Coronary artery (tissue), 2 donors: ENCODE results near the gene SIRPA.

Source experiments
- DNase-seq: peaks from one replicate; pipeline ENCODE4 v3.0.0-alpha.2; 2017; ENCODE audit warnings: low spot score
- H3K27ac ChIP-seq, 2 donors: fragments of 200-600 bp; sonication (generic); one replicate each; pipeline ENCODE4 v1.5.1; 2016 to 2019
- H3K4me3 ChIP-seq: fragments of 200-600 bp; sonication (generic); 2 replicates; pipeline ENCODE4 v1.5.1; 2016; ENCODE audit warnings: mild to moderate bottlenecking, moderate library complexity
- CTCF ChIP-seq: fragments of 200-600 bp; sonication (generic); IDR thresholded peaks from one replicate; pipeline ENCODE4 v1.5.1; 2019; ENCODE audit warnings: antibody characterized with exemption

Gene SIRPA

GRCh38 chr20:1853473-1853872, 41.7 kb upstream of the SIRPA start:
- Histone ChIP-seq H3K27ac (no peak overlapping the region), H3K4me3 (no peak overlapping the region)
- no peak for TF ChIP-seq CTCF
- no peak for DNase-seq

GRCh38 chr20:1854246-1854645, 41.0 kb upstream of the SIRPA start:
- Histone ChIP-seq H3K4me3 (no peak overlapping the region), H3K27ac (no peak overlapping the region)
- TF ChIP-seq CTCF, result no peak
- DNase-seq, result no peak

GRCh38 chr20:1855109-1855508, 40.1 kb upstream of the SIRPA start:
- H3K27ac ChIP-seq, result no peak overlapping the region
- DNase-seq, result no peak

GRCh38 chr20:1855690-1856089, 39.5 kb upstream of the SIRPA start:
- no peak overlapping the region for H3K27ac ChIP-seq
- no peak overlapping the region for H3K4me3 ChIP-seq
- DNase-seq, result no peak
- TF ChIP-seq CTCF, result no peak

More at GRCh38 chr20:1855109-1855508, 40.1 kb upstream of the SIRPA start:
- no peak for TF ChIP-seq CTCF
- H3K4me3 ChIP-seq, result no peak overlapping the region

GRCh38 chr20:1856424-1856823, 38.8 kb upstream of the SIRPA start:
- DNase-seq, result no peak
- H3K27ac ChIP-seq, result no peak overlapping the region
- TF ChIP-seq CTCF, result no peak
- no peak overlapping the region for H3K4me3 ChIP-seq

- Histone ChIP-seq H3K4me3 (no peak overlapping the region), H3K27ac (no peak overlapping the region)
- no peak for DNase-seq
- TF ChIP-seq CTCF, result no peak
These were observed 37.7 kb upstream of the SIRPA start for GRCh38 chr20:1857466-1857865.

GRCh38 chr20:1858871-1859270, 36.3 kb upstream of the SIRPA start:
- no peak for DNase-seq
- Histone ChIP-seq H3K4me3 (no peak overlapping the region), H3K27ac (no peak overlapping the region)
- no peak for TF ChIP-seq CTCF
